Stimulated activated naive CD8-positive, alpha-beta T cell treated with anti-CD3 and anti-CD28 coated beads, Interleukin-15, Interleukin-2, amounts not matched to agents 100 U/mL and 50 U/mL, for 24 hours (primary cell): Measurements from ENCODE around the gene GFM2.
"Not testable (repeated sequence)": the region's sequence is repeated elsewhere in the genome, so short reads cannot be mapped to it uniquely, and the experiment has no call there.

ENCODE experiments used
- ATAC-seq: fragments of 150-1000 bp; cut with Tn5 transposase; one replicate; pipeline ENCODE4 v1.10.0; 2021
- DNase-seq: peaks from one replicate; pipeline ENCODE4 v3.0.0; 2021

GFM2 gene, protein sequence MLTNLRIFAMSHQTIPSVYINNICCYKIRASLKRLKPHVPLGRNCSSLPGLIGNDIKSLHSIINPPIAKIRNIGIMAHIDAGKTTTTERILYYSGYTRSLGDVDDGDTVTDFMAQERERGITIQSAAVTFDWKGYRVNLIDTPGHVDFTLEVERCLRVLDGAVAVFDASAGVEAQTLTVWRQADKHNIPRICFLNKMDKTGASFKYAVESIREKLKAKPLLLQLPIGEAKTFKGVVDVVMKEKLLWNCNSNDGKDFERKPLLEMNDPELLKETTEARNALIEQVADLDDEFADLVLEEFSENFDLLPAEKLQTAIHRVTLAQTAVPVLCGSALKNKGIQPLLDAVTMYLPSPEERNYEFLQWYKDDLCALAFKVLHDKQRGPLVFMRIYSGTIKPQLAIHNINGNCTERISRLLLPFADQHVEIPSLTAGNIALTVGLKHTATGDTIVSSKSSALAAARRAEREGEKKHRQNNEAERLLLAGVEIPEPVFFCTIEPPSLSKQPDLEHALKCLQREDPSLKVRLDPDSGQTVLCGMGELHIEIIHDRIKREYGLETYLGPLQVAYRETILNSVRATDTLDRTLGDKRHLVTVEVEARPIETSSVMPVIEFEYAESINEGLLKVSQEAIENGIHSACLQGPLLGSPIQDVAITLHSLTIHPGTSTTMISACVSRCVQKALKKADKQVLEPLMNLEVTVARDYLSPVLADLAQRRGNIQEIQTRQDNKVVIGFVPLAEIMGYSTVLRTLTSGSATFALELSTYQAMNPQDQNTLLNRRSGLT

DNA sequence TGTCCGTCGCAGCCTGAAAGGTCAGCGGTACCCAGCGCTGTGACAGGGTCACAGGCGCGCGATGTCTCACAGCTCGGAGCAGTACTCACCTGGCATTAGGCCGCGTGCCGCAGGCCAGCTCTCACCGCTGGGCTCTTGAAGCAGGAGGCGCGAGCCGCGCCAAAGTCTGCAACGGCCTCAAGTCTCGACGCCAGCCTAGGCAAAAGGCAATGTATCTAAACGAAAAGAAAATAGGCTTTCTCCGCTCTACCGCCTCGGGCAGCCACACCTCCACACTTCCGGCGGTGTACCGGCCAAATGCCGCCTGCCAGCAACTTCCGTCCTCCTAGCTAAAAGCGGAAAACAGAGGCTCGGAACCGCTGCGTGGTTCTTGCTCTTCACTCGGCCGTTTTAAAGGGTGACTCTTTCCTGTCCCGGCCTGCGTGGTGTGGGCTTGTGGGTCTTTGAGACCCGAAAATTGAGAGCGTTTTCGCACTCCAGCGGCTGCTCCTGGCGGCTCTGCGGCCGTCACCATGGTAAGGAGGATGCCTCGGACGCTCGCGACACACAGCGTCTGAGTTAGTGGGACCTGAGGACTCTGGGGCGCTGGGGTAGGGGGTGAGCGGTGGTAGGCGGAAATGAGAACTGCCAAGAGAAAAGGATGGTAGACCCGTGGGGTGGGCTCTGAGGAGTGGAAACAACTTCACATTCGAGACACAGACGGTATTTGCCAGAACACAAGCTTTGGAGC is at the start of gene GFM2, which contains the start of gene NSA2:
TSS of gene GFM2 (minus strand) at position 269 of the 730 bp plus-strand sequence. CDS start 3,375 bp downstream, outside the sequence.
TSS of gene NSA2 (plus strand) at position 401 of the 730 bp plus-strand sequence. CDS start at position 513, 112 bp downstream.
- DNase-seq, result peak; percentile 91
- peak; percentile 91 for ATAC-seq

DNA sequence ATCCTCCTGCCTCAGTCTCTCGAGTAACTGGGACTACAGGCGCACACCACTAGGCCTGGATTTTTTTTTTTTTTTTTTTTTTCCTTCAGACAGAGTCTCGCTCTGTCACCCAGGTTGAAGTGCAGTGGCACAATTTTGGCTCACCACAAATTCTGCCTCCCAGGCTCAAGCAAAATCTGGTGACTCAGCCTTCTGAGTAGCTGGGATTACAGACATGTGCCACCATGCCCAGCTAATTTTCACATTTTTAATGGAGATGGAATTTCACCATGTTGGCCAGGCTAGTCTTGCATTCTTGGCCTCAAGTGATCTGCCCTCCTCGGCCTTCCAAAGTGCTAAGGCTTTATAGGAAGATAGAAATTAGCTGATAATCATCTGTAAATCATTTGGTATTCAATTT is 44.0 kb upstream of the GFM2 start:
- no peak for DNase-seq

DNA sequence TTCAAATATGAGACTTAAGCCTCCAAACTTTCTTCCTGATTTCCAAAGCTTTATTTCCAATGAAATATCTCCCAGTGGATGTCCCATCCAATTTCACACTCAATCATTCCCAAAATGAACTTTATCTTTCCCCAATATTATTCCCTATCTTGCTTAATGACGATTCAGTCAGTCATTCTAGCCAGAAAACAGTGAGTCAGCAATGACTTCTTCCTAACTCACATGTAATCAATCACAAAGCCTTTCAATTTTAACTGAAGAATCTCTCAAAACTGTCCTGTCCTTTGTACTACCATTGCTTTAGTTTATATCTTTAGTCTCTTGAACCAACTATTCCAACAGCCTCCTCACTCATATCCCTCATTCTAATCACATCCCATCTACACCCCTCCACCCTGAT is 35.0 kb upstream of the GFM2 start:
- no peak for DNase-seq
- ATAC-seq, result no peak

More for the DNA sequence above, 44.0 kb upstream of the GFM2 start:
- no peak for ATAC-seq

DNA sequence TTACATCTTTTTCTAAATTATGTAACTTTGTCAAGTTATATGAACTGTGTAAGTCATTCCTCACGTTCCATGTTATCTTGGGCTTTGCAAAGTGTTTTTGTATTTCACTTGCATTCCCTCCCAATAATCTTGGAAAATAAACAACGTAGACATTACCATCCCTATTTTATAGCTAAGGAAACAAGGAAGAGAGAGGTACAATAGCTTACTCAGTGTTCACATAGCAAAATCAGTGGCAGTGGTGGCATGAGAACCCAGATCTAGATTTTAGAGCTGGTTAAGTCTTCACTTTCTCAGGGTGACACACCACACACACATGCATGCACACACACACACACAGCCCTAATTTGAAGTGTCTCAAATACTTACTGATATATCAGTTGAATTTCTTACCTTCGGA is 34.3 kb upstream of the GFM2 start:
- ATAC-seq, result no peak
- no peak for DNase-seq

DNA sequence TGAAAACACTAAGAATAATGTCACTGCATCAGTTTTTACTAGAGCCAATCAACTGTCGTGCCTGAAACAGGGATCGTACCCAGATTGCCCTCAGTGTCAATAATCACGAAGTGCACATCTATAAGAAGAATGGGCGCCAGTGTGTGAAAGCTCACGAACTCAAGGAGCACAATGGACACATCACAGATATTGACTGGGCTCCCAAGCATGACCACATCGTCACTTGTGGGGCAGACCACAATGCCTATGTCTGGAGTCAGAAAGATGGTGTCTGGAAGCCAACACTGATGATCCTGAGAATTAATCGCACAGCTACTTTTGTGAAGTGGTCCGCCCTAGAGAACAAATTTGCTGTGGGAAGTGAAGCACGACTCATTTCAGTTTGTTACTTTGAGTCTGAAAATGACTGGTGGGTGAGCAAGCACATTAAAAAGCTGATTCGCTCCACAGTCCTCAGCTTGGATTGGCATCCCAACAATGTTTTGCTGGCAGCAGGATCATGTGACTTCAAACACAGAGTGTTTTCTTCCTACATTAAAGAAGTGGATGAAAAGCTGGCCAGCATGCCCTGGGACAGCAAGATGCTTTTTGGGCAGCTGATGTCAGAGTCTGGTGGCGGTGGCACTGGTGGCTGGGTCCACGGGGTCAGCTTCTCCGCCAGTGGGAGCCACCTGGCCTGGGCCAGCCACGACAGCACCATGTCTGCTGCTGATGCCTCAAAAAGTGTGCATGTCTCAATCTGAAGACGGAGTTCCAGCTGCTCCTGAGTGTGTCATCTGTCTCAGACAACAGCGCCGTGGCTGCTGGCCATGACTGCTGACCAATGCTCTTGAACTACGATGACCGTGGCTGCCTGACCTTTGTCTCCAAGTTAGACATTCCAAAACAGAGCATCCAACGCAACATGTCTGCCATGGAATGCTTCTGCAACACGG is 32.3 kb upstream of the GFM2 start:
- ATAC-seq (no peak), DNase-seq (no peak)

DNA sequence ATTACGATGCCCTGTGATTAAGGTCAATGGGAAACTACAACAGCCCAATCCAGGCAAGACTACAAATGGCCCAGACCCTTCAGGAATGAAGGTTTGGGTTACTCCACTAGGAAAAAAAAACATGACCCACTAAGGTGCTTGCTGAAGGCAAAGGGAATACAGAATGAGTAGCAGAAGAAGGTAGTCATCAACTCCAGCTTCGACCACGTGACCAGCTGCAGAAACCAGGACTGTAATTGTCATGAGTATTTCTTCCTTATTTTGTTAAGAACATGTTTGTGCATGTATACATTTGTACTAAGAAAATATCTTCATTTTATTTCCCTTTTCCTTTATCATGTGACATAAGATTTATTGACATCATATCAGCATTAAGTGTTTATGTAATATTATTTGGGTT is 24.8 kb upstream of the GFM2 start:
- not testable (repeated sequence) for ATAC-seq, DNase-seq

DNA sequence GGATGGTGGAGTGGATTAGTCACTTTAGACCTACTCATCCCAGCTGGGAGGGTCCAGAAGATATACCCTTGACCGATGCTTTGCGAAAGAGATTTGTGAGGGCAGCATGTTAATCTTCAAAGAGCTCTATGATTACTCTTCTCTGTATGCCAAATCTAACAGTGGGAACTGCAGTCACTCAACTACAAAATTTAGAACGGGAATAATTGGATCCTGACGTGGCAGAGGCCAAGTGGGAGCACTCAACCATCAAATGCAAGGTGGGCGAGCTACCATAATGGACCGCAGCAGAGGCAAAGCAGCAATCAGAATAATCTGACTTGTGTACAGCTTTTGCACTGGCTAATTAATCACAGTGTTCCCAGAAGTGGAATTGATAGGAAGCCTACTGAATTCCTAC is 20.5 kb upstream of the GFM2 start:
- DNase-seq (no peak), ATAC-seq (no peak)

DNA sequence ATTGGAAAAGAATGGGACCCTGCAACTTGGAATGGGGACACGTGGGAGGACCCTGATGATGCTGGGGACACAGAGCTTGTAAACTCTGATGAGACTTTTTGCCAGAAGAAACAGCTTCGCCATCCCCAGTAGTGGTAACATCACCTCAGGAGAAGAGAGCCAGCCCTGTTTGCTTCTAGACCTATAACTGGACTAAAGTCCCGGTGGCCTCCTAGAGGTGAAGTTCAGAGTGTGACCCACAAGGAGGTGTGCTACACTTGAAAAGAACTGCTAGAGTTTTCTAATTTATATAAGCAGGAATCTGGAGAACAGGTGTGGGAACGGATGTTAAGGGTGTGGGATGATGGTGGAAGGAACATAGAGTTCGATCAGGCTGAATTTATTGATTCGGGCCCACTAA is 19.9 kb upstream of the GFM2 start:
- DNase-seq (no peak), ATAC-seq (no peak)

DNA sequence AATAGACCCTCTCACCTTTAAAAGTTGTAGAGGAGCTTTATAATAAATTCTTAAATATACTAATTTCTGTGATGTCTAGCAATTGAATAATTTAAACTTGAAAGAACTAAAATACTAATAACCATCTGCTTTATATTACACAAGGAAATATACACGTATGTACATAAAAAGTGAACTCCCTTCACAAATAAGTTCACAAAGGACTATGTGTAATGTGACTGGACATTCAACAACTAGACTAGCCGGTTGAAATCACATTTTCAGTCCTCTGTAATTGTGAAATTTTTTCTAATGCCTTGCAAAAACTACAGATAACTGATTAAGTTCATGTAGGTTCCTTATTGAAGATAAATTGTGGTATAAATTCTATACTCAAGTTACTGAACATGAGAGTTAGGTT is 11.7 kb upstream of the GFM2 start:
- no peak for DNase-seq
- no peak for ATAC-seq

DNA sequence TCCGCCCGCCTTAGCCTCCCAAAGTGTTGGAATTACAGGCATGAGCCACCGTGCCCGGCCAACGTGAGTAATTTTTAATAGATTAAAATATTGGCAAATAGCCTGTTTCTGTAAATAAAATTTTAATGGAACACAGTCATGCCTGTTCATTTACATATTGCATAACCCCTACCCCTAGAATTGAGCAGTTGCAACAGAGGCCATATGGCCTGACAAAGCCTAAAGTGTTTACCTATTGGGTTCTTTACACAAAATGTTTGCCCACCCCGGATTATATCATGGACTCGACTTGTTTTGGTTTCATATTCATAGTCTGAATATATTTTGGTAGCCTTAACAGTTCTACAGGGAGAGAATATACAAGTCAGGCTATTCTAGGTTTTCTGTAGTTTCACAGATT is 5.4 kb upstream of the GFM2 start:
- no peak for ATAC-seq
- no peak for DNase-seq

DNA sequence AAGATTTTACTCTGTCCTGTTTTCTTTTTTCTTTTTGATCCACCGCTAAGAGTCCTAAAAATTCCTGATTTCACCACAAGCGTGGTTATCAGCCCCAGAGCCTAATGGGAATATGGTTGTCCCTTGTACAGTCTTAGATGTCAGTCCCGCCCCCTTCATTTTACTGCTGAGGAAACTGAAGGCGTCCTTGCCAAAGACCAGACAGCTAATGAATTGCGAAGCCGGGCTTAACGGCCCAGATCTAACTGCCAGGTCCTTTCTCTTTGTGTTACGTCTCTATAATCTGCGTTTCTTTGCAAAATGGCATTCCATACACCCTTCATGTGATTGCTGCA is 629 bp upstream of the GFM2 start:
- DNase-seq, result peak; percentile 17
- peak; percentile 20 for ATAC-seq

DNA sequence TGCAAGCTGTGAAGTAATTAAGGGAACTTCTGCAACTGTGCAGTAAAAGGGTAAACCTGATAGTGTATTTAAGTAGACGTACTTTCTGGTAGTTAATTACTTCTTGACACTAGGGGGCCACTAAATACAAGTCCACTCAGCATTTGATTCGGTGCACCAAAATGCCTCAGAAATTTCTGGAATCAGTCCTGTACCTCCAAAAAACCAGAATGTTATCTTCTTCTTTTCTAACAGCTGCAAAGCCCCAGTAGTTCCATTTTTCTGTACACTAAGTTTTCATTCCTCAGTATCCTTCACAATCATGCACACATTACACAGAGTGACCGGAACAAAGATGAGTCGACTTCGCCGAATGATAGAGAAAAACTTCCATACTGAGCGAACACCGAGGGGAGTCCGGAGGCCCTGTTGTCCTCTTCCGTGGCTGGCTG is 484 bp downstream of the GFM2 start:
- DNase-seq (no peak), ATAC-seq (no peak)

DNA sequence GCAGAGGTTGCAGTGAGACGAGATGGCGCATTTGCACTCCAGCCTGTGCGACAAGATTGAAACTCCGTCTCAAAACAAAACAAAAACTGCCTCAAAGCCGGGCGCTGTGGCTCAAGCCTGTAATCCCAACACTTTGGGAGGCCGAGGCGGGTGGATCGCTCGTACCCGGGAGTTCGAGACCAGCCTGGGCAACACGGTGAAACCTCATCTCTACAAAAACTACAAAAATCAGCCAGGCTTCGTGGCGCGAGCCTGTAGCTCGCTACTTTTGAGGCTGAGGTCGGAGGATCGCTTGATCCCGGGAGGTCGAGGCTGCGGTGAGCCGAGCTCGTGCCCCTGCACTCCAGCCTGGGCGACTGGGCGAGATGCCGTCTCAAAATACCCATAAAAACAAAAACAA is 988 bp downstream of the GFM2 start:
- no peak for DNase-seq
- ATAC-seq, result no peak

DNA sequence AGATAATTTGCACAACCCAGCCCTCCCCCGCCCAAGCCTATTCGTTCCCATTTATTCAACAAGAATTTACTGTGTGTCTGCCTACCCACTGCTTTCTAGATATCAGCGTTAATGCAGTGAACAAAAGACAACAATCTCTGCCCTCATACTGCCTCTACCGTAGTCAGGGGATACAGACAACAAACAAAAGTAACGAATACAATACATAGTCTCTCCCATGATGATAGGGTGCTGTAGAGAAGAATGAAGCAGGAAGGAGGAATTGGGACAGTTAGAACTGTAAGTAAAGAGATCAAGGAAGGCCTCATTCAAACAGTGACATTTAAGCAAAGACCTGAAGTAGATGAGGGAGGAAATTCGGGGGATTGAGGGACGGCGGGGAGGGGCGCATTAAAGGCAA is 1.7 kb downstream of the GFM2 start:
- no peak for DNase-seq
- no peak for ATAC-seq

DNA sequence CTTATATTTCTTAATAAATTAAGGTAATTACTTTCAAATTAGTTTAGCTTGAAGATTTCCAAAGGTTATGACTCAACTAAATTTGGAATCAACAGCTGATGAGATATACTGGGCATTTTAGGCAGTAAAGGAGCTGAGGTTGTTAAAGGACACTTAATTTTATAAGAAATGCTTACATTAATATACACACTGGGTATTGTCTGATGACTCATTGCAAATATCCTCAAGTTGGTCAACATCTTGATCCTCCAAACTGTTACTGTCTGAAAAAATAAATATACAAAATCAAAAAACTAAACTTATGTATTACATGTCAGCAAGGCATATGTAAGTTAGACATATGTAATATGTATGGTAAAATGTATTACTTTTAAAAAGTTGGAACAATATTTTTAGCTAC is 3.4 kb downstream of the GFM2 start:
- no peak for ATAC-seq
- no peak for DNase-seq

DNA sequence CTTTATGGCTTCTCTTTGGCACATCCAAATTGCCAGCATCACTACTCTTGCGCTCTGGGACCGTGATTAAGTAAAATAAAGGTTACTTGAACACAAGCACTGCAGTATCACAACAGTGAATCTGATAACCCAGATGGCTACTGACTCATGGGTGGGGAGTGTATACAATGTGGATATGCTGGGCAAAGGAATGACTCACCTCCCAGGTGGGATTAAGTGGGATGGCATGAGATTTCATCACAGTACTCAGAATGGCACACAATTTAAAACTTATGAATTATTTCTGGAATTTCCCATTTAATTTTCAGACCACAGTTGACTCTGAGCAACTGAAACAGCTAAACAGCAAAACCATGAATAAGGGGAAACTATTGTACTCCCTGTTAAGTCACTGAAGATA is 4.3 kb downstream of the GFM2 start:
- DNase-seq (no peak), ATAC-seq (peak; percentile 50)

DNA sequence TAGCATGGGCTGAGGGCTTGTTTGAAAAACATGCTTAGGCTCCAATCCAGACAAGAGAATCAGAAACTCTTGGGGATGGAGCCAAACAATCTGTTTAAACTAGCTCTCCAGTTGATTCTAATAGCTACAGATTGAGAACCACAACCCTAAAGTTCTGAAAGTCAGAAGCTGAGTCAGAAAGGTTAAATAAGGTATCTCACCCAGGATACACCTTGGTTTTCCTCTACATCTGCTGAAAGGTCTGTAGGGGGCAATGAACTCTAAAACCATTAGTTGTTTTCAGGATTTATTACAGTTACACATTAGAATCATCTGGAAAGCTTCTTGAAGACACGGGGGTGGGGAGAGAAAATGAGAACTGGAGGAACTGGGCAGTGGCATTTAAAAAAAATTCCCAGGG is 5.7 kb downstream of the GFM2 start:
- DNase-seq, result no peak
- peak; percentile 35 for ATAC-seq

DNA sequence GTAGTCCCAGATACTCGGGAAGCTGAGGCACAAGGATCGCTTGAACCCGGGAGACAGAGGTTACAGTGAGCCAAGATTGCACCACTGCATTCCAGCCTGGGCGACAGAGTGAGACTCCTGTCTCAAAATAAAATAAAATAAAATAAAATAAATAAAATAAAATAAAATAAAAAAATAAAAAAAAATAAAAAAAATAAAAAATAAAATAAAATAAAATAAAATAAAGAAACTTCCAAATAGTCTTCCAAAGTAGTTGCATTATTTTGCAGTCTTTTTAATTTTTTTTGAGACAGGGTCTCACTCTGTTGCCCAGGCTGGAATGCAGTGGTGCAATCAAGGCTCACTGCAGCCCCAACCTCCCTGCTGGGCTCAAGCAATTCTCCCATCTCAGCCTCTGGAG is 18.2 kb downstream of the GFM2 start:
- DNase-seq, ATAC-seq: not testable (repeated sequence)

DNA sequence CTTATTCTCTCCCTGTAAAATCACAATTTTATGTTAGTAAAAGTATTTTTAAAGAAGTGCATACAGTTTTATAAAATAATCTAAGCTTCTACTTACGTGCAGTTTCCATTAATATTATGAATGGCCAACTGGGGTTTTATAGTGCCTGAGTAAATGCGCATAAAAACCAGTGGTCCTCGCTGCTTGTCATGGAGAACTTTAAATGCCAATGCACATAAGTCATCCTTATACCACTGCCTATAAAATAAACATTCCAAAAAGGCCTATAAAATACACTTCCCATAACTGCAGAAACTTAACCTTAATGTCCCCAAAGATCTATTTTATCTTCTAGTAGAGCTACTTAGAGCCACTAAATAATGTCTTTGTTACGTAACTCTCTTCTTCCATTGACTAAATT is 28.5 kb downstream of the GFM2 start:
- DNase-seq (no peak), ATAC-seq (no peak)

DNA sequence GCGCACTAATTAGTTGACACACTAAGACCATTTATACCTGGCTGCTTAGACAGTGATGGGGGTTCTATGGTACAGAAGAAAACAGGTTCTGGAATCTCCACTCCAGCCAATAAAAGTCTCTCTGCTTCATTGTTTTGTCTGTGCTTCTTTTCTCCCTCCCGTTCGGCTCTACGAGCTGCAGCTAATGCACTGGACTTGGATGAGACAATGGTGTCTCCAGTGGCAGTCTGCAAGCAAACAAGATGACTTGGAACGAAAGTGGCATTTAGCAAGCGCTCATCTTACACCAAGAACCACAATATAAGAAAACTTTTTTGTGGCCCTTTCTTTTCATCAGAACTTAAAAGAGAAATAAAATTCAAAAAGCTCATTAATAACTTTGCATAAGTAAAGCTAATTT is 30.2 kb downstream of the GFM2 start:
- DNase-seq, result no peak
- no peak for ATAC-seq

DNA sequence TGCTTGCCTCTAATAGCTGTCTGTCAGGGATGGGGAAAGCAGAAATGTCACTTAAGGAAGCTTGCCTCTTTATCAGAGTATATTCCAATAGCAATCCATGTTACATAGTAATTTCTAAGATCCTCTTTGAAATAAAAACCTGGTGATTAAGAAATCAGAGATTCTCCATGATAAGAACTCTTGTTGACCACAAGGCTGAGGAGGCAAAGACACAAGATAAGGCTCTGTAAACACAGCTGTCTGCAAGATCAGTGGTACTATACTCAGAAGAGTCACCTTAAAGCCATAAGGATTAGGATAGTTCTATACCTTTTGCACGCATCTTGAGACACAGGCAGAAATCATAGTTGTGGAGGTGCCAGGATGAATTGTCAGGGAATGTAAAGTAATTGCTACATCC is 41.6 kb downstream of the GFM2 start:
- no peak for DNase-seq
- no peak for ATAC-seq

DNA sequence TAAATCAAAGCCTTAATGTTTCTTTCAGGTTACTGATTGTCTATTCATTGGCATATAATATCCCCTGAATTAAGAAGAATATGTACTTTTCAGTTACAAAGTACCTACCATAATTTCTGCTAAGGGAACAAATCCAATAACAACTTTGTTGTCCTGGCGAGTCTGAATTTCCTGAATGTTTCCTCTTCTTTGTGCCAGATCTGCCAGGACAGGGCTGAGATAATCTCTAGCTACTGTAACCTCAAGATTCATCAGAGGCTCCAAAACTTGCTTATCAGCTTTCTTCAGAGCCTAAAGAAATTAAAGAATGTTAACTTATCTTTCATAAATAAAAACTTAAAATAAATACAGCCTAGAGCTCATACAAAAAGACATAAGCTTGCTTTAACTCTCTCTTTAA is 44.6 kb downstream of the GFM2 start:
- ATAC-seq (no peak), DNase-seq (no peak)
